Mesothelial cell of epicardium (in vitro differentiated cells): ENCODE measurements around the gene PDGFRB. TPM values are rescaled to one million over a fixed set of nuclear protein-coding genes. Genes with fewer than 3 reads are reported as not detected.

Experiments
- DNase-seq, 2 experiments: peaks; one replicate each; pipeline ENCODE4 v3.0.0; 2021; ENCODE audit warnings: low spot score in 2 of 2; ENCODE audit not compliant: unreplicated experiment in 2 of 2
- H3K27ac Mint-ChIP-seq: 2 replicates; pipeline ENCODE4 v1.8.0; 2021; ENCODE audit warnings: mixed read lengths
- H3K27me3 Mint-ChIP-seq: 2 replicates; pipeline ENCODE4 v1.8.0; 2021; ENCODE audit warnings: low read depth, mixed read lengths
- H3K36me3 Mint-ChIP-seq: 2 replicates; pipeline ENCODE4 v1.8.0; 2021; ENCODE audit warnings: mixed read lengths
- H3K4me1 Mint-ChIP-seq: 2 replicates; pipeline ENCODE4 v1.8.0; 2021; ENCODE audit warnings: mixed read lengths
- H3K4me3 Mint-ChIP-seq: 2 replicates; pipeline ENCODE4 v1.8.0; 2021; ENCODE audit warnings: mild to moderate bottlenecking, moderate library complexity, mixed read lengths
- H3K9me3 Mint-ChIP-seq: 2 replicates; pipeline ENCODE4 v1.8.0; 2021; ENCODE audit warnings: mixed read lengths
- CTCF ChIP-seq: fragments of 200-600 bp; sonication (generic); IDR thresholded peaks from one replicate; pipeline ENCODE4 v1.5.0; 2021; ENCODE audit warnings: antibody characterized with exemption; ENCODE audit not compliant: unreplicated experiment
- total RNA-seq: library from RNA; stranded (reverse); gene quantifications from 3 replicates; pipeline ENCODE4 v1.2.1, GENCODE V29; 2021

PDGFRB gene
- total RNA-seq, 1 donor from 2014 or later, result 100 TPM

- TF ChIP-seq CTCF, result no peak
- Mint-ChIP-seq H3K4me1 (no peaks in the 10 kb centered on the region), H3K4me3 (no peak overlapping the region), H3K27ac (no peak overlapping the region), H3K9me3 (no peaks in the 10 kb centered on the region), H3K36me3 (no peaks in the 10 kb centered on the region), H3K27me3 (no peaks in the 10 kb centered on the region)
- peak; percentile 4 to 20 for DNase-seq
Measured at GRCh38 chr5:150119421-150120061, 36.1 kb downstream of the PDGFRB start.

DNA sequence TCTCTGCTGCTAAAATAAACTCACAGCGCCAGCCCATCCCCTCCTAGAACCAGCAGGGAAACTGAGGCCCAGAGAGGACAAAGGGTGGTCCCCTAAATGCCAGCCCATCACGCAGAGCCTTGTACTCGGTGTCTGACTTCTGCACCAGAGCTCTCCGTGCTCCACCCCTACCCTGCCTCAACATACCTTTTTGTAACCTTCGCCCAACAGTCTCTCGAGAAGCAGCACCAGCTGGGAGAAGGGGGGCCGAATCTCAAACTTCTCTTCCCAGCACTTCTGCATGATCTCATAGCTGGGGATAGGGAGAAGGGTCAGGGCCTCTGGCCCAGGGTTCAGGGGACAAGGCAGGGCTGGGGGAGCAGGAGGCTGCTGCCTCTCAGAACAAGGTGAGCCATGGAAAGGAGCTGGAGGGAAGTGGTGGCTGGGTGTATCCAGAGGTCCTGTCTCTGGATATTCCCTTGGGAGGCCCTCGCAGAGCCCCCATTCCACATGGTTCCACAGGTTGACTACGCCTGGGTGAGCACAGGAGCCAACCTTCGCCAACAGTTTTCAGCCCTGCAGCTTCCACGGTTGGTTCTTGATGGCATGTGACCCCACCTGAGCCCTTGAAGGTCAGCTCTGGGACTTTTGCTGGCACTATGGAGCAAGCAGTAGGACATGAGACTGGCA is 37.0 kb downstream of the PDGFRB start:
- DNase-seq, result peak in 1 of 2 experiments; percentile 27
- Mint-ChIP-seq H3K27ac (no peak overlapping the region), H3K4me1 (no peaks in the 10 kb centered on the region), H3K27me3 (no peaks in the 10 kb centered on the region), H3K36me3 (no peaks in the 10 kb centered on the region), H3K4me3 (no peak overlapping the region), H3K9me3 (no peaks in the 10 kb centered on the region)
- TF ChIP-seq CTCF, result no peak

GRCh38 chr5:150117945-150118560 is 37.6 kb downstream of the PDGFRB start:
- TF ChIP-seq CTCF, result no peak
- H3K4me3 Mint-ChIP-seq, result no peak overlapping the region
- peaks cover 5% of the 10 kb centered on the region for H3K4me1 Mint-ChIP-seq
- no peak overlapping the region for H3K27ac Mint-ChIP-seq
- H3K9me3 Mint-ChIP-seq, result no peaks in the 10 kb centered on the region
- H3K27me3 Mint-ChIP-seq, result no peaks in the 10 kb centered on the region
- H3K36me3 Mint-ChIP-seq, result no peaks in the 10 kb centered on the region
- peak in 1 of 2 experiments; percentile 20 for DNase-seq

DNA sequence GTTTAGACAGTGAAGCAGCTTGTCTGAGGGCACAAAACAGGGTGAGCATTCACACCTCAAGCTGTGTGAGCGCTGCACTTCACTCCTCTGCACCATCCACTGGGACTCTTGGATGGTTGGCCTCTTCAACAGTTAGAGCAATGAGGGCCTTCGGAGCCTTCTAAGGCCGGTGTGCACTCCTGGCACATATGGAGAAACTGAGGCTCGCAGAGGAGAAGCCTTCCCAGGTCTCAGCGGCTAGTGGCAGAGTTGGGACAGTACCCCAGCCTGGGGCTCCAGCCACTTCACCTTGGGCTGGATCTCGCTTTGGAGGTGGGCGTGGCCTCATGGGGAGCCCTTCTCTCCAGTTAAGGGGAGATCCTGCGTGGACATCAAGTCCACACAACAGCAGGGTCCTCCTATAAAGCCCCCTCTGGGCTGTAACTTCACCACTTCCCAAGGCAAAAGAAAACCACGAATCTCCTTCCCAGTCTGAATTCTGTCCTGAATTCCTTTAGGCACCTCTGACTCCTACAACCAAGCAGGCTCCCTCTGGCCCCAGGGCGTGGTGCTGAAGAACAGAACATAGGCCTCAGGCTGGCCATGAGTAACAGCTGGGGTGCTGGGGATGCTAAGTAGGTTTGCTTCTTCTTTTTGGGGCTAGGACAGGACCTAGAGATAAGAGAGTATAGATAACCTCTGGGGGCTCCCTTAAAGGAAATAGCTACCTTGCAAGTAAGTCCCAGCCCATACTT is 38.8 kb downstream of the PDGFRB start:
- peak in 1 of 2 experiments; percentile 17 for DNase-seq
- no peak for TF ChIP-seq CTCF
- Mint-ChIP-seq H3K9me3 (no peaks in the 10 kb centered on the region), H3K4me1 (peaks cover 14% of the 10 kb centered on the region), H3K27me3 (no peaks in the 10 kb centered on the region), H3K36me3 (no peaks in the 10 kb centered on the region), H3K27ac (no peak overlapping the region), H3K4me3 (no peak overlapping the region)

- peaks cover 20% of the 10 kb centered on the region for H3K4me1 Mint-ChIP-seq
Measured at GRCh38 chr5:150114773-150115408, 40.8 kb downstream of the PDGFRB start.

More at GRCh38 chr5:150114773-150115408, 40.8 kb downstream of the PDGFRB start:
- Mint-ChIP-seq H3K9me3 (no peaks in the 10 kb centered on the region), H3K4me3 (no peak overlapping the region), H3K27ac (no peak overlapping the region), H3K36me3 (no peaks in the 10 kb centered on the region), H3K27me3 (no peaks in the 10 kb centered on the region)
- no peak for DNase-seq
- TF ChIP-seq CTCF, result no peak
